ENCODE measurements around the gene ADGRB3. TPM values are rescaled to one million over a fixed set of nuclear protein-coding genes. Genes with fewer than 3 reads are reported as not detected.

Gene ADGRB3
- total and polyA plus RNA-seq, 4 donors, result 0.21 to 2.3 (median 0.48) TPM

DNA sequence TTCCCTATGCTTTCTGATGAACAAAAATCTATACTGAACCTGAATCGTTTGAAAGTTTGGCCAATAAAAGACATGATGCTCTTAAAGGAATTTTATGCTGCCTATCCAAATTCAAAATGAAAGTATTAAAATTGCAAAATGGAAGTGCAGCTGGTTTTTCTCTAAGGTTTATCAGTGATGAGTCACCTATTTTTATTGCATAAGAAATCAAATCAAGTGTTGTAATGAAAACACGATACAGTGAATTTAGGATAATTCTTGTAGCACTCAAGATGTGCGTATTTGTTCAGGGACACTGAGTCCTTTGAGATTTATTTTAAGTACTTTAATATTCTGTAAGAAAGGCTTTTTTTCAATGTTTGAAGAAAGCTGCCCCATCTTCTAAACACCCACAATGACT, 409.5 kb downstream of the ADGRB3 start (continued):
- TF ChIP-seq, protein P1, sequence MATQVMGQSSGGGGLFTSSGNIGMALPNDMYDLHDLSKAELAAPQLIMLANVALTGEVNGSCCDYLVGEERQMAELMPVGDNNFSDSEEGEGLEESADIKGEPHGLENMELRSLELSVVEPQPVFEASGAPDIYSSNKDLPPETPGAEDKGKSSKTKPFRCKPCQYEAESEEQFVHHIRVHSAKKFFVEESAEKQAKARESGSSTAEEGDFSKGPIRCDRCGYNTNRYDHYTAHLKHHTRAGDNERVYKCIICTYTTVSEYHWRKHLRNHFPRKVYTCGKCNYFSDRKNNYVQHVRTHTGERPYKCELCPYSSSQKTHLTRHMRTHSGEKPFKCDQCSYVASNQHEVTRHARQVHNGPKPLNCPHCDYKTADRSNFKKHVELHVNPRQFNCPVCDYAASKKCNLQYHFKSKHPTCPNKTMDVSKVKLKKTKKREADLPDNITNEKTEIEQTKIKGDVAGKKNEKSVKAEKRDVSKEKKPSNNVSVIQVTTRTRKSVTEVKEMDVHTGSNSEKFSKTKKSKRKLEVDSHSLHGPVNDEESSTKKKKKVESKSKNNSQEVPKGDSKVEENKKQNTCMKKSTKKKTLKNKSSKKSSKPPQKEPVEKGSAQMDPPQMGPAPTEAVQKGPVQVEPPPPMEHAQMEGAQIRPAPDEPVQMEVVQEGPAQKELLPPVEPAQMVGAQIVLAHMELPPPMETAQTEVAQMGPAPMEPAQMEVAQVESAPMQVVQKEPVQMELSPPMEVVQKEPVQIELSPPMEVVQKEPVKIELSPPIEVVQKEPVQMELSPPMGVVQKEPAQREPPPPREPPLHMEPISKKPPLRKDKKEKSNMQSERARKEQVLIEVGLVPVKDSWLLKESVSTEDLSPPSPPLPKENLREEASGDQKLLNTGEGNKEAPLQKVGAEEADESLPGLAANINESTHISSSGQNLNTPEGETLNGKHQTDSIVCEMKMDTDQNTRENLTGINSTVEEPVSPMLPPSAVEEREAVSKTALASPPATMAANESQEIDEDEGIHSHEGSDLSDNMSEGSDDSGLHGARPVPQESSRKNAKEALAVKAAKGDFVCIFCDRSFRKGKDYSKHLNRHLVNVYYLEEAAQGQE (IDR thresholded peaks at IDR 0.05), result no peak
- no peak for TF ChIP-seq HNF4A (conservative IDR thresholded peaks at IDR 0.05)
- TF ChIP-seq EGR1 (IDR thresholded peaks at IDR 0.05; ENCODE audit: low read depth in 2 of 2), result no peak
- TF ChIP-seq HNF4G (IDR thresholded peaks at IDR 0.05), result no peak
- TF ChIP-seq TAF1 (conservative IDR thresholded peaks at IDR 0.05), result no peak
- TF ChIP-seq RXRA (IDR thresholded peaks at IDR 0.05), result no peak
- no peak for TF ChIP-seq RAD21 (IDR thresholded peaks at IDR 0.05)

DNA sequence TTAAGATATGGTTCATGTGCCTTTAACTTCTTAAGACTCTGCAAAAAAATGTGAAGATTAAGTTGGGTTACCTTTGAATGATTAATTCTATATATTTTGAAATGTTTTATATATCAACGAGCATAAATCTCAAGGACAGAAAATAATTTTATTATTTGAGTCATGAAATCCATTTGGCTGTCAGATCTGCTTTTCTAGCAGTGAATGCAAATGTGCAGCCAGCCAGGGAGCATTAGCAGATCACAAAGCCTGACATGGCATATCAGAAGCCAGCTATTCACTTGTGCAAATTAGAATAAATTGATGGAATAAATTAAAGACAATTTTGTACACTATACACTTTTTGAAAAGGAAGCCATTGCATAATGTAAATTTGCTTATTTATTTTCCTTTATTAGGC, 424.3 kb downstream of the ADGRB3 start:
- TF ChIP-seq RAD21 (IDR thresholded peaks at IDR 0.05) (no peak), HNF4A (conservative IDR thresholded peaks at IDR 0.05) (no peak), NR2F2 (IDR thresholded peaks at IDR 0.05) (no peak), FOXA1 (IDR thresholded peaks at IDR 0.05) (no peak), GABPA (IDR thresholded peaks at IDR 0.05 in 1 of 2, conservative IDR thresholded peaks at IDR 0.05 in 1 of 2) (no peak), YY1 (IDR thresholded peaks at IDR 0.05) (no peak), TAF1 (conservative IDR thresholded peaks at IDR 0.05) (no peak), FOXA2 (IDR thresholded peaks at IDR 0.05) (no peak), RXRA (IDR thresholded peaks at IDR 0.05) (no peak), HNF4G (IDR thresholded peaks at IDR 0.05) (no peak), SP1 (IDR thresholded peaks at IDR 0.05) (no peak), EGR1 (IDR thresholded peaks at IDR 0.05; ENCODE audit: low read depth in 2 of 2) (no peak), JUND (IDR thresholded peaks at IDR 0.05) (no peak)
- TF ChIP-seq, protein P1 (IDR thresholded peaks at IDR 0.05), result no peak
- TF ChIP-seq, protein P2, sequence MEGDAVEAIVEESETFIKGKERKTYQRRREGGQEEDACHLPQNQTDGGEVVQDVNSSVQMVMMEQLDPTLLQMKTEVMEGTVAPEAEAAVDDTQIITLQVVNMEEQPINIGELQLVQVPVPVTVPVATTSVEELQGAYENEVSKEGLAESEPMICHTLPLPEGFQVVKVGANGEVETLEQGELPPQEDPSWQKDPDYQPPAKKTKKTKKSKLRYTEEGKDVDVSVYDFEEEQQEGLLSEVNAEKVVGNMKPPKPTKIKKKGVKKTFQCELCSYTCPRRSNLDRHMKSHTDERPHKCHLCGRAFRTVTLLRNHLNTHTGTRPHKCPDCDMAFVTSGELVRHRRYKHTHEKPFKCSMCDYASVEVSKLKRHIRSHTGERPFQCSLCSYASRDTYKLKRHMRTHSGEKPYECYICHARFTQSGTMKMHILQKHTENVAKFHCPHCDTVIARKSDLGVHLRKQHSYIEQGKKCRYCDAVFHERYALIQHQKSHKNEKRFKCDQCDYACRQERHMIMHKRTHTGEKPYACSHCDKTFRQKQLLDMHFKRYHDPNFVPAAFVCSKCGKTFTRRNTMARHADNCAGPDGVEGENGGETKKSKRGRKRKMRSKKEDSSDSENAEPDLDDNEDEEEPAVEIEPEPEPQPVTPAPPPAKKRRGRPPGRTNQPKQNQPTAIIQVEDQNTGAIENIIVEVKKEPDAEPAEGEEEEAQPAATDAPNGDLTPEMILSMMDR (IDR thresholded peaks at IDR 0.05; ENCODE audit: low read depth, low read length, missing input control), result no peak
- TF ChIP-seq, protein P3, sequence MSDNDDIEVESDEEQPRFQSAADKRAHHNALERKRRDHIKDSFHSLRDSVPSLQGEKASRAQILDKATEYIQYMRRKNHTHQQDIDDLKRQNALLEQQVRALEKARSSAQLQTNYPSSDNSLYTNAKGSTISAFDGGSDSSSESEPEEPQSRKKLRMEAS (IDR thresholded peaks at IDR 0.05), result no peak
- TF ChIP-seq, protein P4, sequence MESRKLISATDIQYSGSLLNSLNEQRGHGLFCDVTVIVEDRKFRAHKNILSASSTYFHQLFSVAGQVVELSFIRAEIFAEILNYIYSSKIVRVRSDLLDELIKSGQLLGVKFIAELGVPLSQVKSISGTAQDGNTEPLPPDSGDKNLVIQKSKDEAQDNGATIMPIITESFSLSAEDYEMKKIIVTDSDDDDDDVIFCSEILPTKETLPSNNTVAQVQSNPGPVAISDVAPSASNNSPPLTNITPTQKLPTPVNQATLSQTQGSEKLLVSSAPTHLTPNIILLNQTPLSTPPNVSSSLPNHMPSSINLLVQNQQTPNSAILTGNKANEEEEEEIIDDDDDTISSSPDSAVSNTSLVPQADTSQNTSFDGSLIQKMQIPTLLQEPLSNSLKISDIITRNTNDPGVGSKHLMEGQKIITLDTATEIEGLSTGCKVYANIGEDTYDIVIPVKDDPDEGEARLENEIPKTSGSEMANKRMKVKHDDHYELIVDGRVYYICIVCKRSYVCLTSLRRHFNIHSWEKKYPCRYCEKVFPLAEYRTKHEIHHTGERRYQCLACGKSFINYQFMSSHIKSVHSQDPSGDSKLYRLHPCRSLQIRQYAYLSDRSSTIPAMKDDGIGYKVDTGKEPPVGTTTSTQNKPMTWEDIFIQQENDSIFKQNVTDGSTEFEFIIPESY (IDR thresholded peaks at IDR 0.05), result no peak
- TF ChIP-seq, protein P5, sequence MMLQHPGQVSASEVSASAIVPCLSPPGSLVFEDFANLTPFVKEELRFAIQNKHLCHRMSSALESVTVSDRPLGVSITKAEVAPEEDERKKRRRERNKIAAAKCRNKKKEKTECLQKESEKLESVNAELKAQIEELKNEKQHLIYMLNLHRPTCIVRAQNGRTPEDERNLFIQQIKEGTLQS (IDR thresholded peaks at IDR 0.05), result no peak
- no peaks in the 10 kb centered on the region for H3K9me3 ChIP-seq (ENCODE audit: control insufficient read depth in 4 of 4, low read length in 3 of 4)
- 35% methylated on average over 1 of the region's 1 CpG for WGBS
- no peak overlapping the region for H3K4me3 ChIP-seq (ENCODE audit: low read depth in 1 of 3, low read length in 3 of 3)
- no peaks in the 10 kb centered on the region for H3K27me3 ChIP-seq (ENCODE audit: control insufficient read depth in 4 of 4, insufficient read depth in 4 of 4, low read length in 3 of 4)
- DNase-seq (ENCODE audit: low spot score), result no peak
- no peaks in the 10 kb centered on the region for H3K4me1 ChIP-seq (ENCODE audit: control insufficient read depth in 4 of 4, insufficient read depth in 4 of 4, low read length in 3 of 4)
- H3K27ac ChIP-seq (ENCODE audit: low read depth in 1 of 2, low read length in 2 of 2), result no peak overlapping the region
- H3K9ac ChIP-seq (ENCODE audit: low read depth in 1 of 2, low read length in 2 of 2), result no peak overlapping the region
- H3K36me3 ChIP-seq (ENCODE audit: control insufficient read depth in 4 of 4, insufficient read depth in 3 of 4, low read depth in 1 of 4, low read length in 3 of 4), result peaks cover 0 to 1% (median 0%) of the 10 kb centered on the region in 4 donors
